H1 (cell line): ENCODE results near the gene LONP2. TPM values are rescaled to one million over a fixed set of nuclear protein-coding genes. Genes with fewer than 3 reads are reported as not detected.

Experiments
- ATF3 ChIP-seq: IDR thresholded peaks from 2 replicates; pipeline ENCODE4 v1.6.1; 2011; ENCODE audit warnings: low read depth, mild to moderate bottlenecking, low read length; ENCODE audit not compliant: insufficient read depth
- BCL11A ChIP-seq, 2 experiments: IDR thresholded peaks; one replicate each; pipeline ENCODE4 v1.6.1; 2011; ENCODE audit warnings: low read depth in 2 of 2, low read length in 2 of 2, mild to moderate bottlenecking in 2 of 2
- CHD7 ChIP-seq: fragments of 300-600 bp; sonication (generic); IDR thresholded peaks from 2 replicates; pipeline ENCODE4 v1.7.1; 2012; ENCODE audit warnings: low read length, moderate library complexity, mild to moderate bottlenecking, inconsistent platforms; ENCODE audit not compliant: insufficient replicate concordance
- SIRT6 ChIP-seq: IDR thresholded peaks from one replicate; pipeline ENCODE4 v1.7.1; 2012; ENCODE audit warnings: low read length, inconsistent platforms
- ZNF274 ChIP-seq: IDR thresholded peaks from 2 replicates; pipeline ENCODE4 v1.7.0; 2012; ENCODE audit warnings: low read length, borderline replicate concordance; ENCODE audit errors: extremely low read depth
- polyA plus RNA-seq, 7 experiments: library from polyadenylated mRNA; depleted of rRNA in 3 of 7; stranded (reverse) in 5 of 7; unstranded in 2 of 7; fragments of >200 nt in 5 of 7; fragments of 200-250 nt in 2 of 7; gene quantifications; 1 replicate in 5 of 7; 2 replicates in 1 of 7; 4 replicates in 1 of 7; pipeline versions ENCODE4 v1.2.1 to v1.2.3, GENCODE V29; 2011 to 2013; ENCODE audit warnings: missing spikeins in 2 of 7, mixed read lengths in 2 of 7
- total RNA-seq: library from RNA; stranded (reverse); fragmentation: NEBNext Ultra II Directional; extraction: Animal tissue kit (Norgen Biotek cat#: 25700); gene quantifications from 2 replicates; pipeline ENCODE4 v1.2.1, GENCODE V29; 2021

Gene LONP2
- total and polyA plus RNA-seq, 2 of the 8 experiments (the other 6 are each of a cell fraction or from before 2014, with no cell fraction given), result 8.1 to 23.1 TPM

GRCh38 chr16:48271728-48272127 is 27.6 kb downstream of the LONP2 start (continued):
- TF ChIP-seq CHD7 (no peak), BCL11A (IDR thresholded peaks at IDR 0.05; ENCODE audit: low read depth in 2 of 2, low read length in 2 of 2) (no peak), SIRT6 (no peak), ATF3 (no peak), ZNF274 (no peak)
